Measurements from ENCODE around the gene ATG5.
A peak's percentile ranks its signal among the peaks of the same experiment; 100 is the strongest.

Gene ATG5

DNA sequence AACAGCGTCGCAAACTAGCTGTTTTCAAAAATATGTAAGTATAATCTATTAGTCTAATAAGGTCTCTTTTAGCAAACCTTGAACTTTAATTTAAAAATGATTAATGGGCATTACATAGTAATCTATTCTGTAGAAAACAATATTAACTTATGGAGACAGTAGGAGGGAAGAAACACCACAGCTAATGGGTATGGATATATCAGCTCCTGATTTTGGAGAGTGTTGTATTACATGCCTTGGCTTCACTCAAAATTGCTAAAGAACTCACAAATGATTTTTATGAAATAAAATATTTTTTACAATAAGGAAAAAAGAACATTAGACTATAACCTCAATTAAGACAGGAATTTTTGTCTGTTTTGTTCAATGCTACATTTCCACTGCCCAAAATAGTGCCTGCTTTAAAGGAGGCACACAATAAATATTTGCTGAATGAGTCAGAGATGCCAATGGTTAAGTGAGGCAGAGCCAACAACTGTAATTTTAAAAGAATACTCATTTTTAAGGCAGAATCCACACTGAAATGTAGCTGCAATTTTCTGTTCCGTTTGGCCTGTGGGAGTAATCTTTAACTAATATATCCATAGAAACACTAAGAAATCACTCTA is 15.7 kb downstream of the ATG5 start:
- Histone ChIP-seq H3K4me3 (ENCODE audit: low read depth, low read length) (no peak overlapping the region), H3K27ac (ENCODE audit: extremely low read depth, low read depth, low read length) (no peak overlapping the region), H3K4me1 (ENCODE audit: control insufficient read depth, insufficient read depth, low read length) (peaks cover 22% of the 10 kb centered on the region), H3K9me3 (ENCODE audit: control insufficient read depth, insufficient read depth, low read depth, low read length) (no peaks in the 10 kb centered on the region), H3K36me3 (ENCODE audit: control insufficient read depth in 2 of 2, insufficient read depth in 1 of 2, low read length in 2 of 2) (peaks cover 8 to 16% of the 10 kb centered on the region in 2 experiments)
- no peak for TF ChIP-seq ZBTB6 (tag by site-specific recombination; IDR thresholded peaks at IDR 0.05)
- TF ChIP-seq ZNF555 (tag by site-specific recombination; conservative IDR thresholded peaks at IDR 0.05), result no peak
- TF ChIP-seq ZNF549 (tag by site-specific recombination; IDR thresholded peaks at IDR 0.05), result no peak
- 0 out of 2 replicates have a peak, but pooled peaks have one; percentile 48 for TF ChIP-seq ZNF664 (tag by site-specific recombination; IDR thresholded peaks at IDR 0.05)
- peak; percentile 76 for TF ChIP-seq ZNF692 (tag by site-specific recombination; IDR thresholded peaks at IDR 0.05)
- TF ChIP-seq ZNF366 (tag by site-specific recombination; conservative IDR thresholded peaks at IDR 0.05), result no peak
- TF ChIP-seq, protein P1, sequence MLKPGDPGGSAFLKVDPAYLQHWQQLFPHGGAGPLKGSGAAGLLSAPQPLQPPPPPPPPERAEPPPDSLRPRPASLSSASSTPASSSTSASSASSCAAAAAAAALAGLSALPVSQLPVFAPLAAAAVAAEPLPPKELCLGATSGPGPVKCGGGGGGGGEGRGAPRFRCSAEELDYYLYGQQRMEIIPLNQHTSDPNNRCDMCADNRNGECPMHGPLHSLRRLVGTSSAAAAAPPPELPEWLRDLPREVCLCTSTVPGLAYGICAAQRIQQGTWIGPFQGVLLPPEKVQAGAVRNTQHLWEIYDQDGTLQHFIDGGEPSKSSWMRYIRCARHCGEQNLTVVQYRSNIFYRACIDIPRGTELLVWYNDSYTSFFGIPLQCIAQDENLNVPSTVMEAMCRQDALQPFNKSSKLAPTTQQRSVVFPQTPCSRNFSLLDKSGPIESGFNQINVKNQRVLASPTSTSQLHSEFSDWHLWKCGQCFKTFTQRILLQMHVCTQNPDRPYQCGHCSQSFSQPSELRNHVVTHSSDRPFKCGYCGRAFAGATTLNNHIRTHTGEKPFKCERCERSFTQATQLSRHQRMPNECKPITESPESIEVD (tag by site-specific recombination; IDR thresholded peaks at IDR 0.05), result peak; percentile 59; the same call in 1 of the 2 replicates
- TF ChIP-seq ZNF335 (tag by site-specific recombination; conservative IDR thresholded peaks at IDR 0.05), result peak; percentile 61
- CTCF ChIA-PET, result interaction anchor here (0.5 to 2.5 kb wide), 7 partner anchors 9 to 1324 kb away, joined by 3 to 19 read pairs (median 3); partner anchors contain the start of gene CRYBG1
- POLR2A ChIA-PET, result interaction anchor here (2.9 kb wide), 1 partner anchor 15 kb away, joined by 14 read pairs; the partner anchor contains the start of gene ATG5

GRCh38 chr6:106308985-106309384 is 16.6 kb downstream of the ATG5 start:
- ChIA-PET CTCF (interaction anchor here (0.5 to 2.5 kb wide), 5 partner anchors 8 to 1323 kb away, joined by 3 to 19 read pairs (median 4); no protein-coding TSS in a partner anchor), POLR2A (interaction anchor here (2.9 kb wide), 1 partner anchor 16 kb away, joined by 14 read pairs; the partner anchor contains the start of gene ATG5)
- H3K36me3 ChIP-seq (ENCODE audit: control insufficient read depth in 2 of 2, insufficient read depth in 1 of 2, low read length in 2 of 2), result peaks cover 0 to 10% of the 10 kb centered on the region in 2 experiments
- no peak overlapping the region for H3K27ac ChIP-seq (ENCODE audit: extremely low read depth, low read depth, low read length)
- peaks cover 22% of the 10 kb centered on the region for H3K4me1 ChIP-seq (ENCODE audit: control insufficient read depth, insufficient read depth, low read length)
- H3K9me3 ChIP-seq (ENCODE audit: control insufficient read depth, insufficient read depth, low read depth, low read length), result no peaks in the 10 kb centered on the region
- H3K4me3 ChIP-seq (ENCODE audit: low read depth, low read length), result no peak overlapping the region
- TF ChIP-seq GFI1B (tag by site-specific recombination; IDR thresholded peaks at IDR 0.05) (no peak), SETDB1 (IDR thresholded peaks at IDR 0.05; ENCODE audit: insufficient read length, low read length) (no peak), ZNF223 (tag by site-specific recombination; IDR thresholded peaks at IDR 0.05) (no peak), MEIS1 (CRISPR knock-in tag; IDR thresholded peaks at IDR 0.05; ENCODE audit: borderline replicate concordance) (peak; percentile 75; the same call in 1 of the 2 replicates), HIC1 (tag by site-specific recombination; IDR thresholded peaks at IDR 0.05) (peak; percentile 67), ZNF292 (tag by site-specific recombination; IDR thresholded peaks at IDR 0.05; ENCODE audit: borderline replicate concordance, low read depth) (no peak), MYNN (tag by site-specific recombination; IDR thresholded peaks at IDR 0.05; ENCODE audit: borderline replicate concordance) (no peak), ZNF174 (tag by site-specific recombination; IDR thresholded peaks at IDR 0.05) (no peak), ZNF830 (tag by site-specific recombination; IDR thresholded peaks at IDR 0.05; ENCODE audit: low read depth) (no peak), KLF16 (tag by site-specific recombination; IDR thresholded peaks at IDR 0.05) (no peak), ZNF394 (tag by site-specific recombination; IDR thresholded peaks at IDR 0.05; ENCODE audit: borderline replicate concordance) (no peak), HOXC10 (CRISPR knock-in tag; IDR thresholded peaks at IDR 0.05) (no peak), ZNF561 (tag by site-specific recombination; IDR thresholded peaks at IDR 0.05; ENCODE audit: borderline replicate concordance) (no peak), ZNF10 (tag by site-specific recombination; IDR thresholded peaks at IDR 0.05) (0 out of 2 replicates have a peak, but pooled peaks have one; percentile 11), ZFHX2 (tag by site-specific recombination; conservative IDR thresholded peaks at IDR 0.05) (no peak), ZNF670 (tag by site-specific recombination; IDR thresholded peaks at IDR 0.05; ENCODE audit: low read depth) (no peak), ZNF324 (tag by site-specific recombination; IDR thresholded peaks at IDR 0.05) (no peak)
- TF ChIP-seq, protein P2, sequence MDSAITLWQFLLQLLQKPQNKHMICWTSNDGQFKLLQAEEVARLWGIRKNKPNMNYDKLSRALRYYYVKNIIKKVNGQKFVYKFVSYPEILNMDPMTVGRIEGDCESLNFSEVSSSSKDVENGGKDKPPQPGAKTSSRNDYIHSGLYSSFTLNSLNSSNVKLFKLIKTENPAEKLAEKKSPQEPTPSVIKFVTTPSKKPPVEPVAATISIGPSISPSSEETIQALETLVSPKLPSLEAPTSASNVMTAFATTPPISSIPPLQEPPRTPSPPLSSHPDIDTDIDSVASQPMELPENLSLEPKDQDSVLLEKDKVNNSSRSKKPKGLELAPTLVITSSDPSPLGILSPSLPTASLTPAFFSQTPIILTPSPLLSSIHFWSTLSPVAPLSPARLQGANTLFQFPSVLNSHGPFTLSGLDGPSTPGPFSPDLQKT (IDR thresholded peaks at IDR 0.05; ENCODE audit: borderline replicate concordance, low read depth, low read length), result no peak
- TF ChIP-seq, protein P3, sequence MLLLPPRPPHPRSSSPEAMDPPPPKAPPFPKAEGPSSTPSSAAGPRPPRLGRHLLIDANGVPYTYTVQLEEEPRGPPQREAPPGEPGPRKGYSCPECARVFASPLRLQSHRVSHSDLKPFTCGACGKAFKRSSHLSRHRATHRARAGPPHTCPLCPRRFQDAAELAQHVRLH (tag by site-specific recombination; IDR thresholded peaks at IDR 0.05), result no peak

All from HEK293 (cell line).